Inflammatory macrophage (primary cell): ENCODE results near the gene FOXI1.
"Not testable (repeated sequence)": the region's sequence is repeated elsewhere in the genome, so short reads cannot be mapped to it uniquely, and the experiment has no call there.

ENCODE experiments used
- DNase-seq, 2 donors: peaks; one replicate each; pipeline ENCODE4 v3.0.0-alpha.2; 2020 to 2022

The FOXI1 gene

DNA sequence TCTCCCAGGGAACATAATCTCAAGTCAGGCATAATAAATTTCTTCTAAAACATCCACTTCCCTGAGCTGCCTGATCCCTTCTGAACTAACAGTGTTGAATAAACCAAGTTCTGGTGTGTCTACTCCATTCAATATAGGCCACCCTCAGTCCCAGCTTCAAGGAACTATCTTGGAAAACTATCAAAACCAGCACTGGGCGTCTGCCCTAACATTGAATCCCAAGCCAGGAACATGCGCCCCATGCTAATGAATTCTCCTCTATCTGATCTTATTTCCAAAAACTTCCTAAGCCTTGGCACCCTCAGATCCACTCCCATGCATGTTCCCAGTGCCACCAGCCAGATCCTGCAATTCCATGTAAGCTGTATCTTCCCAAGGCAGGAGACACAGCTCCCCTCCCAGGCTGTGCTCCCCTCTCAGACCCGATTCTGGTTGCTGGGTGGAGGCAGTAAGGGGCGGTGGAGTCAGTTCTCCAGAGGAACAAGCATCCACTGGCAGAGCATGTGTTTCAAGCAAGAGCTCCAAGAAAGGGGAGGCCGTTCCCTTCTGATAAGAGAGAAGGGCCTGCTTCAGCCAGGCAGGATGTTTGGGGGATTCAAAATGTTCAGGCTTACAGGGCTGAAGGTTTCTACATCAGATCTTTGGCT, 13.1 kb upstream of the FOXI1 start:
- no peak for DNase-seq

DNA sequence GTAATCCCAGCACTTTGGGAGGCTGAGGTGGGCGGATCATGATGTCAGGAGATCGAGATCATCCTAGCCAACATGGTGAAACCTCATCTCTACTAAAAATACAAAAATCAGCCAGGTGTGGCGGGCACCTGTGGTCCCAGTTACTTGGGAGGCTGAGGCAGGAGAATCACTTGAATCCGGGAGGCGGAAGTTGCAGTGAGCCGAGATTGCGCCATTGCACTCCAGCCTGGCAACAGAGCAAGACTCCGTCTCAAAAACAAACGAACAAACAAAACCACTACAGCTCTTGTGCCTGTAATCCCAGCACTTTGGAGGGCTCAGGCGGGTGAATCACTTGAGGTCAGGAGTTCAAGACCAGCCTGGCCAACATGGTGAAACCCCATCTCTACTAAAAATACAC, 11.4 kb upstream of the FOXI1 start:
- DNase-seq: not testable (repeated sequence)

DNA sequence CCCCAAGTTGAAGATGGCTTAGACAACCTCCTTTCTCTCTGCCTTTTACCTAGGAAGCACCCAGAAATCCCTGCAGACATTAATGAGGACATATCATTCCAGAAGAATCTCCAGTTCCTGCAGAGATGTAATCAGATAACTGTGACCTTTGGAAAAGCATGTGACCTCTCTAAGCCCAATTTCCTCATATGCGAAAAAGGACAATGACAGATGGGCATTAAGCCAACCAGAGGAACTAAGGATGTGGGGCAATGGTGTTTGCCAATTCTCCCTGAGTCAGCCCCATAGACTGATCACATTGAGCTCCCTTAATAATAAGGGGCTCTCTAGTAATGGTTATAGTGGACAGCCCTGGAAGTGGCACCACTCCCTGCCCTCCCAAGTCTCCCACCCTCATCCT, 10.1 kb upstream of the FOXI1 start:
- DNase-seq: peak; percentile 88 to 92

DNA sequence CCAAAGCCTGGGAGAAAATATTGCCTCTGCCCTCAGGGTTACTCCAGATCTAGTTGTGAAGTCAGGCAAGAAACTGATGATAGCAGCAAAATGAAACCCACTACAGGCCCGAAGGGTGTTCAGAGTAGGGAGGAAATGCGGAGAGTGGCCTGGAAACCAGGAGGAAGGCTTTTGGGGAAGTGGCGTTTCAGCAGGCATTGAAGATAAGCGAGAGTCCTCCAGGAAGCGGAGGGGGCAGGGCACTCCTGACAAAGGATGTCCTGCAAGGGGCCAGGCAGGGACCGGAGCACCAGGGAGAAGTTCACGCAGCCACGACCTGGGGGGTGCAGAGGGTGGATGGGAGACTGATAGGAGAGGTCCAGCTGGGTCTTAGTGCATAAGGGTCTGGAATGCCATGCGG, 7.8 kb upstream of the FOXI1 start:
- DNase-seq: peak; percentile 50 to 60

DNA sequence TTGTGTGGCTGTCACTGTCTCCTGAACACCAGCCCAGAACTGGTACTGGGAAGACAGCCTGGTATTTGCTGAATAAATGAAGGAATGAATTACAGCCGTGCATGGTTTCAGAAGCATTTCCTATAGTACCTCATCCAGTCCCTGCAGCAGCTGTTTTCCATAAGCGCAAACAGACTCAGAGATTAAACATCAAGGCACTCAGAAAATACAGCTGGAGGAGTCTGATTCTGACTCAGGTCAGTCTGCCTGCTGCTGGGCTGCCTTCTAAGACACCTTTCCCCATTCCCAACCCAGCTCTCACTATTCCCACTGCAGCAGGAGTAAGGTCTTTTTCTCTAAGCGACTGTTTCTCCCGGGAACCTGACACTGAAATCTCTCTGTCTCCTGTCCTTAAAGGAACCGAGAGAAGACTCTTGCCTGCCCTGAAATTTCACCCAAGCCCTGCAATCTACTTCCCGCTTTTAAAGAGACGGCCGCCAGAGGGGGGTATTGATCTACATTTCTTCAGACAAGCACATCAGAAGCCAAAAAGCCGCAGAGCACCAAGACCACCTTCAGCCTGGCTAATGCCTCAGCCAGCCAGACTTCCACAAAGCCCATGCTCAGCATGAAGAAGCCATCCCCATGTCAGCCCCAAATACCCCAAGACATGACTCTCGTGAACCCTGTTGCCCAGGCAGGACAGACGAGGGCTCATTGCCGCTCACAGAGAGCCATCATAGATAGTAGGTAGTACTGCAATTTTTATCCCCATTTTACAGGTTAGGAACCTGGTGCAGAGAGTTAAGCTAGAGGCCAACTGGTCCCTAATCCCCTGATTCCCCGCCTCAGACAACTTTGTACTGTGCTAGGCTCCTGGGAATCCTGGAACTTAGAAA, 5.4 kb upstream of the FOXI1 start:
- DNase-seq: peak; percentile 83 to 86

DNA sequence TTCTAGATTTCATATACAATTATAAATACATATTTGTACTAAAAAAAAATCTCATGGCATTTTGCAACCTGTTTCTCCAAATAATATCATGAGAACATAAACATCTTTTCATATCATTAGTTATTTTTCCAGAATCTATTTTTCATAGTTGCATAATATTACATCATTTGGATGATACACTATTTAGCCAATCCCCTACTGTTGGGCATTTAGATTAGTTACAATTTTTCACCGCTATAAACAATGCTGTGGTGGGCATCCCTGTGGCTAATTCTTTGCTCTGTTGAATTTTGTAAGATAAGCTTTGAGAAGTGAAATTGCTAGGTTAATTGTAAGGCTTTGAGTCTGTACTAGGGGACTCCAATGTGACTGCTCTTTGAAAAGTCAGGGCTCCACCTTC, 2.2 kb upstream of the FOXI1 start:
- DNase-seq: no peak

DNA sequence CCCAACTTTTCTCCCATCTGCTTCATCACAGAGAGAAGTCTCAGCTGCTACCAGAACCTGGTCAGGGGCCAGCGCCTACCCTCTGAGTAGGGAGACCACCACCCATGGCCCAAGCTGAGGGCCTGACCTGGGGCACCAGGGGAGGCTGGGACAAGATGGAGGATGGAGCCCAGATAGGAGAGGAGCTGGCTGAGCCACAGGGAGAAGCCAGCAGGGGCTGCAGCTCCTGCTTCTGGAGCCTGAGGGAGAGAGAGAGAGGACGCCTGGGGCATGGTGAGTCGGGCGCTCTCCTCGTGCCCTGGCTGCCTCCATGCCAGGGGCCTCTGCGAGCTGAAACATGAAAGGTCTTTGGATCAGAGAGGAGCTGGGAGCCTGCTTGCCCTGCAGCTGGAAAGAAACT, 1.4 kb upstream of the FOXI1 start:
- no peak for DNase-seq

DNA sequence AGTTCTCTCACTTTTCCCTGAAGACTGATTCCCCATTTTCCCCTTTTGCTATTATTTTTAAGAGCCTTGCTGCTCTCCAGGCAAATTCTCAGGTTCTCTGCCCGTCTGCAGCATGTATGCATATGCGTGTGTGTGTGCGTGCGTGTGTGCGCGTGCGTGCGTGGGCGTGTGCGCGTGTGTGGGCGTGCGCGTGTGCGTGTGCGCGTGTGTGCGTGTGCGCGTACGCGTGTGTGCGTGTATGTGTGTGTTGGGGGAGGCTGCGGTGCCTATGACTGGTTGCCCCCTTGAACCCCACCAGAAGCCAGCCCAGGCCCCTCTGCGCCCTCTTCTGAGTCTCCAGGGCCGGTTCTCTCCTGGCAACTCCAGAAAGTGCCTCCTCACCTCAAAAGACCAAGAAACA, 987 bp upstream of the FOXI1 start:
- no peak for DNase-seq

DNA sequence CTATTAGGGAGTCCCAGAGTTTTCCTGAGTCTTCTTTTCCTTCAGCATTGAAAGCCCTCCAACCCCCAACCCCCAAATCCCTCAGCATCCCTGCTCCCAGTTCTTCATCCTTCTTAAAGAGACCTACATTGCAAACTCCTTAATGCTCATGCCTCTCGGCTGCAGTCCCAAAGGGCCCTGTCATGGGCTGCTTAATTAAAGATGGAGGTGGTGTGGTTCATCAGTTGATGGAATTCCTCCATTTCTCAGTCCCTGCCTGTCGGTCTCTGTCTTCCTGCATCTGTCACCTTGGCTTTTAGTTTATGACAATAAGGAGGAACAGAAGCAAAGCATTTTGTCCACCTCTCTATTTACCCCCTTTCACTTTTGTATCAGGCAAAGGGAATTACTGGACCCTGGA, 2.0 kb downstream of the FOXI1 start:
- no peak for DNase-seq

DNA sequence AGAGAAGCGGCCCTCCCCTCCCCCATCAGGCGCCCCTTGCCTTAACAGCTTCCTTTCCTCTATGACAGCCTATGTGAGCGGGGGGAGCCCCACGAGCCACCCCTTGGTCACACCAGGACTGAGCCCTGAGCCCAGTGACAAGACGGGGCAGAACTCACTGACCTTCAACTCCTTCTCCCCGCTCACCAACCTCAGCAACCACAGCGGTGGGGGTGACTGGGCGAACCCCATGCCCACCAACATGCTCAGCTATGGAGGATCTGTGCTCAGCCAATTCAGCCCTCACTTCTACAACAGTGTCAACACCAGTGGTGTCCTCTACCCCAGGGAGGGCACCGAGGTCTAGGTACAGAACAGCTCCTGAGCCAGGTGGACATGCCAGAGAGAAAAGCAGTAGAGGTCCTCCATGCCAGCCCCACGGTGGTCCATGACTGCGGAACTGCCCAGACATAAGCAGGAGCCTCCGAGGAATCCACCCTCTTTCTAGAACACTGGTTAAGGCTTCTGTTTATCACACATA, 2.6 kb downstream of the FOXI1 start:
- no peak for DNase-seq

DNA sequence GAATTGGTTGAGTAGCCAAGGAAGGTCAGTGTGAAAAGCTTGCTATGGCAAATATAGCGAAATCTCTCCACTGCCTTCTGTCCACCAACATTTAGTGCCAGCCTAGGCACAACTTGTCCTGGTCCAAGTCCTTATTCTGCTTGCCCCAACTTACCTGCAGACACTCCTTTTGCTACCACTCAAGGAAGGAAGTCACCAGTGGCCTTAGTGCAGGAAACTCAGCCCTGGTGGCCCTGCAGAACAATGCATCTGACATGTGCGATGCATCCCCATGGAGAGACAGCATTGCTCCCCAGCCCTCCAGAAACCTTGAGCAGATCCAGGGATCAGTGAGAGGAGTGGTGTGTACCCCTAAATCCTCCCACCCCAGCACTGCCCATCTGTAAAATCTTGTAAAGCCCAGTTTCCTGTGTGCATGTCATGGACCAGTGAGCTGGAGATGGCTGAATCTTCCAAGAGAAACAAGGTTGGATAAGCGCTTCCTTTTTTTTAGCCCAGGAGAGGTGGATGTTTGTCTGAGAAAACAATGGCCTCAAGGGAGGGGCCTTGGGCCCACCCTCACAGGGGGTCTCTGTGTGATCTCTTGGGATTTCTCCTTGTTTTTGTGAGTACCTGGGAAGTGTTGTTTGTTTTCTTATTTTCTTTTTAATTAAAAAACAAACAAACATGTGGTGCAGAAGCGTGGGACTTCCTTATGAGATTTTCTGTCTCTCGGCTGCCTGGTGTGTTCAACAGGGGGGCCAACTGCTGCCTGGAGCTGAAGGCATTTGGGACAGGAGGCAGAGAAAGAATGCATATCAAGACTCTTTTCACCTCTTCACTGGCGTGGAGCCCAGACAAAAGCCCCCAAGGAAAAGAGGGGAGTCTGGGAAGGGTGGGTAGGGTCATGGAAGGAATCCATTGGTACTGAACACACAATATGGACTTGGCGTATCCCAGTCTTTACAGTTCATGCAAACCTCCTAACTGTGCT, 3.6 kb downstream of the FOXI1 start:
- DNase-seq: no peak

DNA sequence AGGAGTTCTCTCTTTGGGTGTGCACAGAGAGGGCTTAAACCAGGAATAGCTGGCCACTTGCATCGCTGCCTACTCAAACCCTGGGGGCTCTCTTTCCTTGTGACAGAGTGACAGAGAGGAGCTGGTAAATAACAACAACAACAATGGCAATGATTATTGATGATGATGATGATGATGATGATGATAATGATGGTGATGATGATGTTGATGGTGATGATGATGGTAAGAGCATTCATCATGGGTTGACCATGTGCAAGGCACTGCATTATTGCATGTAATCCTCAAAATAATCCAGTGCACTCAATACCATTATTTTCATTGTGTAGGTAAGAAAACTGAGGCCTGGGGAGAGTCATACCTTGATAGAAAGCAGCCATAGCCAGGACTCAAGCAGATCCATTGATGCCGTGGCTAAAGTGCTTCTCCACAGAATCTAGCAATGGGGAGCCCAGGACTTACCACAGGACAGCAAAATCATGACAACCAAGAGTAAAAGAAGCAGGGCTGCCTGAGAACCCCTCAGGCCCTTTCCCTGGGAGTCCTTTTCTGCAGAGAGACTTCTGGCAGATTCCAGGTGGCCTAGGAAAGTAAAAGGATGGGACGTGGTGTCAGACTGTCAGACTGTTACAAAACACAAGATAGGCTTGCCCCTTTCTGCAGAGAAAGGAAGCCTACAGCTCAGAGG, 4.8 kb downstream of the FOXI1 start:
- DNase-seq: no peak

DNA sequence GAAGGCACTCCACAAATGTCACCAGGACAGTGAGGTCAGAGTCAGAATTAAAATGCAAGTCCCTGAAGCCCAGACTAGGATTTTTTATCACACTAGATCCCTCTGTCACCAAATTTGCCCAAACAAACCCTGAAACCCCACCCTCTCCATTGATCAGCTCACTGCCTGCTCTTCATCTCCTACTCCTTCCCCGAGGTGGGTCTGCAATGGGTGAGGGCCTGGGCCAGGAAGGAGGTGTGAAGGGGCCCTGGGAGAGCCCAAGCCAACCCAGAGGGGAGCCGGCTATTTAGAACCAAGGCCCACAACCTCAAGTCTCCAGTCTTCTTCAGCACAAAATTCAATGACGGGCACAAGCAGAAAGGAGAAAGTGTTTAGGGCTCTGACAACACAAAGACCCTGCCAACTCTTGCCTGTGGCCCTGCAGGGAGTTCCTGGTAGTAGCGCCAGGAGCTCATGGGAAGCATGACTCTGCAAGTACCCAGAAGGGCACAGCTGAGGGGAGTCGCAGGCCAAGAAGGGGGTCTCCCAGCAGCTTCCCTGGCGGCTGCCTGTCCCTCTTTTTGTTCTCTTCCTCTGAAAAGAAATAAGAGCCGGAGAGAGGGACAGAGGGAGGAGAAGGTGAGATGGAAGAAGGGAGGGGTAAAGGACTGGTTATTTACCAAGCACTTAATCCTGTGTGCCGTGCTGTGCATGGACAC, 5.5 kb downstream of the FOXI1 start:
- DNase-seq: no peak

DNA sequence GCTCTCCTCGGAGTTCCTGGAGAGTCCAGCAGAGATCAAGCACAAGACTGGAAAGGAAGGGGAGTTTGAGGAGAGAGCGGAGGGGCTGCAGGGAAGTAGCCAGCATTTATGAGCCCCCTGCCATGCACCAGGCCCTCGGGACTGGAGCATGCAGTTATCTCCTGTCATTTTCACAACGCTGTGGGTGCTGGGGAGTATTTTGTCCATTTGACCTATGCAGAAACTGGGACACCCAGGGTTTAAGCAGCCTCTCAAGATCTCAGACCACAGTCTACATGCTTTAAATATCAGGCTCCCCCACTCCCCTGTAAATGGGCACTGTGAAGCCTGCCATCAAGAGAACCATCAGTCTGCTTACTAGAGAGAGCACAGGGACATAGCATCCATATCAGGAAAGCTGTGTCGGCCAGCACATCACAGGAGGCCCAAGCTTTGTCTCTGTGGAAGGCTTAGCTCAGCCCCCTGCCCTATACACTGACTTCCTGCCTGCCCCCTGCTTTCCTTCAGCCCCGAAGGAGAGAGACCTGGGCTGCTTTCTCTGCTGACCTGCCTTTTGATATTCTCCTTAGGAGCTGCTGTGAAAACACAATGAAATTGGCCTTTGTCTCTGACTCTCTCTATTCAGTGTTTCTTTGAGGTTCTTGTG, 7.3 kb downstream of the FOXI1 start:
- no peak for DNase-seq

DNA sequence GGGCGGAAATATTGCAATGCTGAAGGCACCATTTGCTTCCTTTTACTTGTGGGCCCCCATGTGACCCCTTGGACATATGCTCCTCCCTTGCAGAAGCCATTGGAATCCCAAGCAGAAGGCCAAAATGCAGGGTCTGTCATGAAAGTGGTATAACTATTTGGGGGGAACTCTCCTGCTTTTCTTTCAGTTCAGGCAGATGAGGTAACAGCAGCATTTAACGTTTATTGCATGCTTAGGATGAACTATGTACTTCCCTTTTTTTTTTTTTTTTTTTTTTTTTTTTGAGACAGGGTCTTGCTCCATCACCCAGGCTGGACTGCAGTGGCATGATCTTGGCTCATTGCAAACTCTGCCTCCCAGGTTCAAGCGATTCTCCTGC, 7.8 kb downstream of the FOXI1 start:
- peak; percentile 49 to 76 for DNase-seq

DNA sequence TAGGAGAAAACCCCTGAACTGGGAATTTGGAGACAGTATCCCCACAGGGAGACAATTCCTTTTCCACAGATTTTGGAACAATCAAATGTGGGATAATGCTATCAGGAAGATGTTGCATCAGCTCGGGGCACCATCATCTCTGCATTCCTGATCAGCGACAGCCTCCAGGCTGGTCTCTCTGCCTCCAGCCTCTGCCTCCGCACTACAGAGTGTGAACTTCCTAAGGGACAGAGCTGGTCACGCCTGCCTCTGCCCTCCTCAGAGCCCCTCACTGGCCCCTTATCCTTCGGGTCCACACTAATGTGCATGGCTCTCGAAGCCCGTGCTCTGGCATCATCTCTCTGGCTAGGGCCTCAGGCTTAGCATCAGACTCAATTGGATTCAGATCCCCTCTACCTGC, 8.6 kb downstream of the FOXI1 start:
- DNase-seq: no peak

DNA sequence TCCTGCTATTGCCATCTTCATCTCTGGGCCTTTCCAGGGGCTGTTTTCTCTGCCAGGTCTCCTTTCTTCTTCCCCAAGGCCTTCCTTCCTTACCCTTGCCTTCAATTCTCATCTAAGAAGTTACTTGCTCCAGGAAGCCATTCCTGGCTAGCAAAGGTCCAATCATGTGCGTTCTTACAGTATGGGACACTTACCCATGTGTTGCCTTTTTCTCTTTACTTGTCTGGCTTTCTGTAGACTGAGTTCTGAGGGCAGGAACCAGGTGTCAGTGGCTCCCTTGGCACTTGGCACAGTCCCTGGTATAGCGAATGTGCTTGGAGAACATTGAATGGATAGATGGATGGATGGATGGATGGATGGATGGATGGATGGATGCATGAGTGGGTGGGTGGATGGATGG, 10.2 kb downstream of the FOXI1 start:
- DNase-seq: no peak

DNA sequence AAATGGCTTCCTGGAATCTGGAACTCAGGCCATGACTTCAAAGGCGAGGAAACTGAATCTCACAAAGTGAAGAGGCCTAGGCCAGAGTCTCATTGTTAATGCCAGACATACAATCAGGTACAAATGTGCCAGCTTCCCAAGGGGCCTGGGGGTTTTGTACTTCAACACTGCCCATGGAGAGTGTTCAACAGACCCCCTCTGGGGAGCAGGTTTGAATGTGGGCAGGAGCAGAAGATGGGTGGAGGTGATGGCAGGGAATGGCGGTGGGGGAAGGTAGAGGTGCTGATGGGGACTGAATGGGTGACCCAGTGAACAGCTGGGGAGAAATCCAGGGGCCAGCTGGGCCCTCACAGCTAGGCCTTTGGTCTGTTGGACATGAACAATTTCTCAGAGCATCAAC, 12.0 kb downstream of the FOXI1 start:
- no peak for DNase-seq

DNA sequence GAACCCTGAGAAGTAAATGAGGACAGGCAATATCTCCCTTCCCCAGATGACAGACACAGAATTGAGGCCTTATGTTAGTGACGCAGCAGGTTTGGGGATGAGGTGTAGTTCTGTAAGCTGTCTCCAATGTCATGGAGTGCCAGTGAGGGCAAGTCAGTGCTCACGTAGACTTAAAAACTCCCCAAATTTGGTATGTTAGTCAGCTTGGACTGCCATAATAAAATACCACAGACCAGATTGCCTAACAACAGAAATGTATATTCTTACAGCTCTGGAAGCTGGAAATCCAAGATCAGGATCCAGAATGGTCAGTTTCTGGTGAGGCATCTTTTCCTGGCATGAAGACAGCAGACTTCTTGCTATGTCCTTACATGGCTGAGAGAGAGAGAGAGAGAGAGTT, 14.9 kb downstream of the FOXI1 start:
- DNase-seq: no peak

DNA sequence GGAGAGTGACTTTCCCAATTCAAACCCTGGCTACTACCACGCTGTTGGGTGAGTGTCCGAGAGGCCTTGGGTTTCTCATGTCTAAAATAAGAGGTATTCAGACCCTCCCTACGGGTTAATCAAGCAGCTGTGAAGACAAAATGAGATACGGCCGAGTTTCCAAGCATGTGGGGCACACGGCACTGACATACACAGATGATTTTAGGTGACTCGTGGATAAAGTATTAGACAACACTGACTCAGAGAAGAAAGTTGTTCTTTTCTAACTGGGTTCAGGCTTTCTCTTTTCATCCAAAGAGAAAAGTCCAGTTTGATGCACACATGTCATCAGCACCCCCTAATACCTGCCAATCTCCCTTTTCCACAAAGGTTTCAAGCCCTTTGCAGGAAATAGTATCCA, 15.6 kb downstream of the FOXI1 start:
- DNase-seq: no peak

DNA sequence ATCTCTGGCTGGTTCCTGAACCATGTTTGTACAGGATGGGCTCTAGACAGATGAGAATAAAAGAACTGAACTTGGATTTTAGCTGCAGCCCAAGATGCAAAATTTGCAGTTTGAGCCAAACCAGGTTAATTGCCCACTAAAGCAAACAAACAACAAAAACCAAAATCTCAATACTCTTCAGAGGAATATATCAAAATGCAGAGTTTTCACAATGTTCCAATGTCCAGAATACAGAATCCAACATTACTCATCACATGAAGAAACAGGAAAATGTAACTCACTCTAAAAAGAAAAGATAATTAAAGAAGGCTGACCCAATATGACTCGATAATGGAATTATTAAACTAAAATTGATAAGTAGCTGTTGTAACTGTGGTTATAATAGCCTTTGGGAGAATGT, 20.4 kb downstream of the FOXI1 start:
- DNase-seq: no peak
